OCI-LY7 (cell line): ENCODE results near the gene ZNF343. TPM values are rescaled to one million over a fixed set of nuclear protein-coding genes. Genes with fewer than 3 reads are reported as not detected.

ENCODE experiments used
- BruUV-seq: library from RNA; stranded (reverse); fragments of 400-500 nt; replicated peaks from 2 replicates; lab custom pipeline; 2021; lab: Mats Ljungman, UMichigan
- CTCF ChIA-PET: fragments of 300-600 bp; sonication (Branson Sonifier 250); formaldehyde crosslinking; loops from one replicate; lab custom pipeline; 2022; ENCODE audit warnings: antibody characterized with exemption; ENCODE audit not compliant: unreplicated experiment; lab: Charles Lee
- POLR2A ChIA-PET: fragments of 300-600 bp; sonication (Branson Sonifier 250); formaldehyde crosslinking; loops from one replicate; lab custom pipeline; 2022; ENCODE audit warnings: antibody characterized with exemption; lab: Charles Lee
- DNase-seq: peaks from one replicate; pipeline ENCODE4 v3.0.0-alpha.2; 2015; ENCODE audit warnings: low spot score
- H2AFZ ChIP-seq: fragments of 200-600 bp; sonication (generic), shearing (Covaris generic); 2 replicates; pipeline ENCODE4 v1.6.1; 2014; ENCODE audit warnings: mild to moderate bottlenecking, antibody characterized with exemption, low read length, moderate library complexity
- H3K27ac ChIP-seq: fragments of 200-600 bp; sonication (generic); 2 replicates; pipeline ENCODE4 v1.5.1; 2014; ENCODE audit warnings: mixed run types, low read depth, mild to moderate bottlenecking, moderate library complexity, low read length, inconsistent platforms; ENCODE audit not compliant: poor library complexity, severe bottlenecking
- H3K36me3 ChIP-seq: fragments of 200-600 bp; sonication (generic); 2 replicates; pipeline ENCODE4 v1.6.1; 2014; ENCODE audit warnings: mild to moderate bottlenecking, antibody characterized with exemption, low read length, moderate library complexity, mixed read lengths; ENCODE audit not compliant: insufficient read depth
- H3K4me1 ChIP-seq: fragments of 200-600 bp; sonication (generic); 2 replicates; pipeline ENCODE4 v1.5.1; 2014; ENCODE audit warnings: mild to moderate bottlenecking, low read length; ENCODE audit not compliant: insufficient read depth, poor library complexity, severe bottlenecking
- H3K4me2 ChIP-seq: fragments of 200-600 bp; sonication (generic); 2 replicates; pipeline ENCODE4 v1.6.1; 2014; ENCODE audit warnings: mild to moderate bottlenecking, low read length
- H3K4me3 ChIP-seq: fragments of 200-600 bp; sonication (generic); 2 replicates; pipeline ENCODE4 v1.5.1; 2014; ENCODE audit warnings: mild to moderate bottlenecking, low read depth, low read length; ENCODE audit not compliant: poor library complexity, severe bottlenecking
- H3K79me2 ChIP-seq: fragments of 200-600 bp; sonication (generic); 2 replicates; pipeline ENCODE4 v1.6.1; 2016; ENCODE audit warnings: low read depth, mild to moderate bottlenecking, low read length, moderate library complexity, mixed read lengths; ENCODE audit not compliant: insufficient read depth
- H3K9me2 ChIP-seq: fragments of 200-600 bp; sonication (generic); 2 replicates; pipeline ENCODE4 v1.6.1; 2016; ENCODE audit warnings: mild to moderate bottlenecking, low read length, mixed read lengths; ENCODE audit not compliant: insufficient read depth
- H3K9me3 ChIP-seq: fragments of 200-600 bp; sonication (generic); 2 replicates; pipeline ENCODE4 v1.6.1; 2014; ENCODE audit warnings: mild to moderate bottlenecking, mixed run types, low read length, mixed read lengths
- H4K20me1 ChIP-seq: fragments of 200-600 bp; sonication (generic); 2 replicates; pipeline ENCODE4 v1.6.1; 2014; ENCODE audit warnings: mild to moderate bottlenecking, antibody characterized with exemption, low read length, moderate library complexity, mixed read lengths; ENCODE audit not compliant: insufficient read depth
- CTCF ChIP-seq: fragments of 200-600 bp; sonication (generic); conservative IDR thresholded peaks from 2 replicates; pipeline ENCODE4 v1.5.1; 2014; ENCODE audit warnings: mild to moderate bottlenecking, antibody characterized with exemption, low read length, moderate library complexity, mixed read lengths
- EZH2phosphoT487 ChIP-seq: fragments of 200-600 bp; sonication (generic); IDR thresholded peaks from 2 replicates; pipeline ENCODE4 v1.6.1; 2018; ENCODE audit warnings: low read depth, borderline replicate concordance, mild to moderate bottlenecking, mixed run types, antibody characterized with exemption, low read length, moderate library complexity, mixed read lengths
- intact Hi-C: fragments of 100-400 bp; cut with micrococcal nuclease; formaldehyde crosslinking; loops from one replicate; pipeline ENCODE4 v1.10.0; 2022; ENCODE audit not compliant: unreplicated experiment
- total RNA-seq, 2 experiments: library from RNA; depleted of rRNA in 1 of 2; stranded (reverse); fragments of >200 nt in 1 of 2; shearing (Covaris generic) in 1 of 2; gene quantifications; 2 replicates each; pipeline ENCODE4 v1.2.3, GENCODE V29; 2014 to 2022

The ZNF343 gene
- total RNA-seq, 2 experiments from 2014 or later = 7.1 to 11.9 TPM

- no TSS peak for BruUV-seq
- Histone ChIP-seq H3K27ac (no peak overlapping the region), H3K79me2 (no peaks in the 10 kb centered on the region), H2AFZ (no peak overlapping the region), H3K4me3 (no peak overlapping the region), H4K20me1 (no peaks in the 10 kb centered on the region), H3K4me2 (no peak overlapping the region), H3K9me2 (no peaks in the 10 kb centered on the region), H3K9me3 (no peaks in the 10 kb centered on the region), H3K4me1 (no peaks in the 10 kb centered on the region), H3K36me3 (no peaks in the 10 kb centered on the region)
- CTCF ChIA-PET = no interaction called here
- TF ChIP-seq CTCF (no peak), EZH2phosphoT487 (no peak)
- intact Hi-C loops = no loop called here
- no peak for DNase-seq
- POLR2A ChIA-PET = no interaction called here
Measured at GRCh38 chr20:2516399-2516798, 7.7 kb upstream of the ZNF343 start.

GRCh38 chr20:2515203-2515602 lies 6.5 kb upstream of the ZNF343 start:
- H3K9me2 ChIP-seq = no peaks in the 10 kb centered on the region
- ChIA-PET POLR2A (interaction anchor here (1.8 kb wide), 1 partner anchor 9 kb away, joined by 7 read pairs; no protein-coding TSS in a partner anchor), CTCF (no interaction called here)
- no peaks in the 10 kb centered on the region for H4K20me1 ChIP-seq
- no peak for TF ChIP-seq CTCF
- intact Hi-C loops = no loop called here
- H3K4me3 ChIP-seq = no peak overlapping the region
- H3K4me2 ChIP-seq = no peak overlapping the region
- no peak overlapping the region for H2AFZ ChIP-seq
- H3K27ac ChIP-seq = no peak overlapping the region
- no peak for DNase-seq
- no peaks in the 10 kb centered on the region for H3K79me2 ChIP-seq
- no peaks in the 10 kb centered on the region for H3K4me1 ChIP-seq
- H3K9me3 ChIP-seq = no peaks in the 10 kb centered on the region
- no TSS peak for BruUV-seq
- H3K36me3 ChIP-seq = no peaks in the 10 kb centered on the region

- Histone ChIP-seq H4K20me1 (no peaks in the 10 kb centered on the region), H3K79me2 (peaks cover 15% of the 10 kb centered on the region; the same call in 1 of the 2 replicates), H3K4me3 (peak overlapping the region; percentile 87), H3K4me1 (peaks cover 18% of the 10 kb centered on the region), H3K36me3 (no peaks in the 10 kb centered on the region), H2AFZ (no peak overlapping the region), H3K27ac (no peak overlapping the region), H3K9me3 (no peaks in the 10 kb centered on the region), H3K9me2 (no peaks in the 10 kb centered on the region), H3K4me2 (peak overlapping the region; percentile 84)
- intact Hi-C loops = no loop called here
- TF ChIP-seq CTCF (no peak), EZH2phosphoT487 (no peak)
- CTCF ChIA-PET = no interaction called here
- POLR2A ChIA-PET = interaction anchor here (0.9 kb wide), 1 partner anchor 11 kb away, joined by 3 read pairs; no protein-coding TSS in a partner anchor
- BruUV-seq = no TSS peak
- DNase-seq = no peak
Measured at GRCh38 chr20:2509794-2510193, 1.1 kb upstream of the ZNF343 start.
